Glomerular endothelial cell (primary cell): Measurements from ENCODE around the gene TRAPPC4. TPM values are rescaled to one million over a fixed set of nuclear protein-coding genes. Genes with fewer than 3 reads are reported as not detected.
"Not testable (repeated sequence)": the region's sequence is repeated elsewhere in the genome, so short reads cannot be mapped to it uniquely, and the experiment has no call there.

Experiments
- DNase-seq: peaks from one replicate; pipeline ENCODE4 v3.0.0-alpha.2; 2011; ENCODE audit warnings: low read depth, low spot score; ENCODE audit errors: extremely low read depth
- total RNA-seq: library from RNA; depleted of rRNA; stranded (reverse); fragments of >200 nt; gene quantifications from 2 replicates; pipeline ENCODE4 v1.2.3, GENCODE V29; 2015

TRAPPC4 gene
- total RNA-seq, 1 donor from 2014 or later, result 76.3 TPM

GRCh38 chr11:119012629-119013170 lies 5.9 kb upstream of the TRAPPC4 start:
- DNase-seq, result no peak

- DNase-seq, result no peak
Measured at GRCh38 chr11:119014209-119014924, 4.2 kb upstream of the TRAPPC4 start.

GRCh38 chr11:119015054-119015611 lies 3.4 kb upstream of the TRAPPC4 start:
- DNase-seq, result no peak

GRCh38 chr11:119016216-119017009 lies 2.2 kb upstream of the TRAPPC4 start:
- DNase-seq, result no peak

- not testable (repeated sequence) for DNase-seq
Measured at GRCh38 chr11:119017377-119017776, 1.2 kb upstream of the TRAPPC4 start.

- DNase-seq, result no peak
Measured at GRCh38 chr11:119019996-119020395, 1.4 kb downstream of the TRAPPC4 start.

GRCh38 chr11:119021631-119022030 lies 3.1 kb downstream of the TRAPPC4 start:
- no peak for DNase-seq

GRCh38 chr11:119023741-119024140 lies 5.2 kb downstream of the TRAPPC4 start:
- DNase-seq, result no peak

- no peak for DNase-seq
Measured at GRCh38 chr11:119024430-119025098, 6.0 kb downstream of the TRAPPC4 start.

- DNase-seq, result no peak
Measured at GRCh38 chr11:119025099-119025473, 6.5 kb downstream of the TRAPPC4 start.

- DNase-seq, result no peak
Measured at GRCh38 chr11:119025541-119025940, 7.0 kb downstream of the TRAPPC4 start.

- no peak for DNase-seq
Measured at GRCh38 chr11:119025978-119026766, 7.6 kb downstream of the TRAPPC4 start.

- no peak for DNase-seq
Measured at GRCh38 chr11:119026970-119027369, 8.4 kb downstream of the TRAPPC4 start.

GRCh38 chr11:119027561-119028345 lies 9.2 kb downstream of the TRAPPC4 start:
- DNase-seq, result no peak

- no peak for DNase-seq
Measured at GRCh38 chr11:119028346-119029068, 9.9 kb downstream of the TRAPPC4 start.

- DNase-seq, result no peak
Measured at GRCh38 chr11:119029069-119029339, 10.4 kb downstream of the TRAPPC4 start.

GRCh38 chr11:119029340-119030028 lies 10.9 kb downstream of the TRAPPC4 start:
- DNase-seq, result no peak

GRCh38 chr11:119030029-119030328 lies 11.4 kb downstream of the TRAPPC4 start:
- no peak for DNase-seq
